Measurements from ENCODE around the gene CCDC158. TPM values are rescaled to one million over a fixed set of nuclear protein-coding genes. Genes with fewer than 3 reads are reported as not detected.

The CCDC158 gene
- not detected in 2 replicates for total RNA-seq

DNA sequence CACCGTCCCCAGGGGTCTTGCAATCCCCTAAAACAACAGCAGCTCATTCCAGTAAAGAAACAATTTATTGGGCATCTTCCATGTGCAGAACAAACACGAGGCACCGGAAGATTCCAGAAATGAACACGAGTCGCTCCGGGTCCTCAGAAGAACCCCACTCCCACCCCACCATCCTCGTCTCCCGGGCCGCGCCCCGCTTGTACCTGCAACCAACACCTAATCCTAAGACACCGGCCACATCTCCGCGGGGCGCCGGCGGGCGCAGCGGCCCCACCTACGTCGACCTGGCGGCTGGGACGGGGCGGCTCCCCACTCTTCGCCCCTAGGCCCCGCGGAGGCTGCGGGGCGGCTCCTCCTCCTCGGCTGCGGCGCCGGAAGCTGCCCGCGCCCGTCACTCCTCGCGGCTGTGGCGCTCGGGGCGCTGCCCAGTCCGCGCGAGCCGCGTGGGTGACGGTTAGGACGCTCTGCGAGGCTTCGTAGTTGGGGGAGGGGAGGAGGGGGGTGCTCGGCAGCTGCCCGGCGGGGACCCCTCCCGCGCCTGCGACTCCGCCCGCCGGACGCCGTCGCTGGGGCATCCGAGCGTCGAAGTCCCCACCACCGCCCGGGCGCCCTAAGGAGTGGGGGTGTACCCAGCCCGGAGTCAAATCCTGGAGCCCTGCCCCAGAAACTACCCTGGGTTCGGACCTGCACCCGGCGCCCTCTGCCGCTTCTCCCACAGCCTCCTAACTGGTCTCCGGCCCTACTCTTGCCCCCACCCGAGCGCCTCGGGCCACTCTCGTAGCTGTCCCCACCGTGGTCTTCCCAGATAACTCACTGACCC, at the start of gene CCDC158:
Gene CCDC158 (minus strand): TSS at position 380 of the 820 bp plus-strand sequence. CDS start 17,934 bp downstream, outside the sequence.

DNA sequence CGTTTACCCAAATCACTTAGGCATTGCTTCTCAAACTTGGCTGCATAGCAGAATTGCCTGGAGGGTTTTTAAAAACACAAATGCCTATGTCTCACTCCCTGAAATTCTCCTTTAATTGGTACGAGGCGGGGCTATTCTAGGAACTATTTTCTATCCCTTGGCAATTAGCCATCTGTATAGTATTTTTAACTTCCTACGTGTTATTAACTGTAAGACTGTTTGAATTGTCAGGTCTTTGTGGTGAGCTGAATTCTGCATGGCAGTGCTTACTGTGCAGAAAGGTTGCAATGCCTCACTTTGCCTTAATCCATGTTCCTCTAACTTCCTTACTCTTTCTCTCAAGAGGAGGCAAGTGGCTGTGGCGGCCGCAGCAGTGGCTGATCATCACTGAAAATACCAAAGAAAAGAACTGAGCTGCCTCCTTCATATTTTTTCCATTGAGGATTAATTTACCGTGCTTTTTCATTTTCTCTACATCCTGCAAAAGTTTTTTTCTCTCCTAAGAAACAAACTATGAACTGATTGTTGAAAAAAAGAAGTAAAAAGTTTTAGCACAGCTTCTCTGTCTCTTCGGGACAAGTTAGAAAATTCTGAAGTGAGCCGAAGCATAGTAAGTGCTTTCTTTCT, 14.1 kb upstream of the CCDC158 start, which contains the start of gene SHROOM3:
Gene SHROOM3 (plus strand): TSS at position 329 of the 627 bp plus-strand sequence. CDS start 824 bp downstream, outside the sequence.

DNA sequence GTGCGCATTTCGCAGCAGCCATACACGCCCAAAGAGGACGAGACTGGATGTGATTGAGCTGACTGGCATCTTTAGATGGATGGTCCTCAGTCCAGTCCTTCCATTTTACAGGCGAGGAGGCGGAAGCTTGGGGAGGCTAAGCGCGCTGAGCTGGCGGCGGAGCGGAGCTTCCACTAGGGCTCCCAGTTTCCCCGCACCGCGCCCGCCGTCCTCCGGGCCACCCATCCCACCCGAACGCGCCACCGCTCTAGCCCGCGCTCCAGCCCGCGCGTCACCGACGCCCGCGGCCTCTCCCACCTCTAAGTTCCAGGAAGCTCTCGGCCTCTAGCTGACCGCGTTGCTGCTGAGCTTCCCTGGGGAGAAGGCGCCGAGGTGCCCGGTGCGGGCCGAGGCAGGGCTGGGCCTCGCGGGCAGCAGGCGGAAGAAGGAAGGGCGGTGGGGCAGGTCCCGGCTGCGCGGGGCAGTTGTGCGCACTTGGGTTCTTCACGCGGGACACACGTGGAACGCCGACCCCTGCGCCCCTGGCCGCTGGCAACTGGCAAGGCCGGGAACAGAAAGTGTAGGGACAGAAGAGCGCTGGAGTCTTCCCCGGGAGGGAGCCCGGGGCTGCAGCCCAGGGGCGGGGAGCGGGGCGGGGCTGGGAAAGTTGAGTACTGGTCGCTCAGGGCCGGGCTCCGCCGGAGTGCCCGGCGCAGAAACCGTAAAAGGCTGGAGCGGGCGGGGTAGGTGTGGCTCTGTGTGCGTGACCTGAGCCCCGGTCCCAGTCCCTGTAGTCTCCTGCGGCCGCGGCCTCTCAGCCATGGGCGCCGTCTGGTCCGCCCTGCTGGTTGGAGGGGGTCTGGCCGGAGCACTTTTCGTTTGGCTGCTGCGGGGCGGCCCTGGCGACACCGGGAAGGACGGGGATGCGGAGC, 114.7 kb downstream of the CCDC158 start, which contains the start of gene STBD1:
Gene STBD1 (plus strand): TSS at position 763 of the 911 bp plus-strand sequence. CDS start 37 bp downstream, at position 800.

Other genes starting within 250 kb of the CCDC158 start
- 95.2 and 102 TPM in 2 replicates for gene SCARB2, start 207.3 kb downstream of the CCDC158 start, total RNA-seq
- not detected in 2 replicates for gene FAM47E, start 169.4 kb downstream of the CCDC158 start, total RNA-seq
- gene STBD1, start 114.4 kb downstream of the CCDC158 start, total RNA-seq: 1.7 and 3.5 TPM in 2 replicates
- 0.87 and 1.0 TPM in 2 replicates for gene SHROOM3, start 14.1 kb upstream of the CCDC158 start, total RNA-seq

Data from mammary microvascular endothelial cell (primary cell).